GM13977 (cell line): ENCODE data around the gene DAZL.

Experiments
- DNase-seq: peaks from one replicate; pipeline ENCODE4 v3.0.0; 2012; ENCODE audit warnings: low spot score
- CTCF ChIP-seq: IDR thresholded peaks from 2 replicates; pipeline ENCODE4 v1.5.1; 2012; ENCODE audit warnings: mild to moderate bottlenecking, control low read depth; ENCODE audit not compliant: insufficient read depth; ENCODE audit errors: extremely low read depth, missing control alignments
- in situ Hi-C: fragments of 300-500 bp; cut with MboI; formaldehyde crosslinking; loops from one replicate; pipeline ENCODE4 v1.12.0; 2022; ENCODE audit warnings: low sequenced_read_pairs, low pct_unique_long_range_greater_than_20kb, mixed read lengths, inconsistent platforms; ENCODE audit not compliant: unreplicated experiment

The DAZL gene

DNA sequence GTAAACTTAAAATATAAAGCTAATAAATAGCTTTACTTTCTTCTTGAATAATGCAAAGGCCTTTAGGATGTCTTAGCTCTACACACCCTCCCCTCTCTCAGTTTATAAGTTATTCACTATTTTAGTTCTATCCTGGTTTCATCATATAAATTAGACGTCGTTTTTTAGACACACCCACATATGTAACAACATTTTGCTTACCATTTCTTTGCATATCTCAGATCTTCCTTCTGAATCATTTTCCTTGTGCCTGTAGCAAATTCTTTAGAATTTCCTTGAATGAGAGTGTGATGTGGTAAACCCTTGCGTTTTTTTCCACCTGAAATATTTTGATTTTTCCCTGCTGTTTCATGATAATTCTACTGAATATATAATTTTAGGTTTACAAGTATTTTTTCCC, 2.5 kb upstream of the DAZL start:
- in situ Hi-C loops: loop anchor here (10.0 kb wide), 1 partner anchor 627 kb away; no protein-coding TSS in a partner anchor
- no peak for DNase-seq
- no peak for TF ChIP-seq CTCF

GRCh38 chr3:16606398-16606797, 1.2 kb upstream of the DAZL start:
- in situ Hi-C loops: loop anchor here (10.0 kb wide), 1 partner anchor 628 kb away; no protein-coding TSS in a partner anchor
- DNase-seq: peak; percentile 9
- TF ChIP-seq CTCF: no peak

GRCh38 chr3:16605966-16606365, 743 bp upstream of the DAZL start:
- in situ Hi-C loops: loop anchor here (10.0 kb wide), 1 partner anchor 629 kb away; no protein-coding TSS in a partner anchor
- DNase-seq: no peak
- no peak for TF ChIP-seq CTCF

GRCh38 chr3:16604433-16604832, 790 bp downstream of the DAZL start:
- TF ChIP-seq CTCF: no peak
- peak; percentile 15 for DNase-seq
- in situ Hi-C loops: loop anchor here (10.0 kb wide), 1 partner anchor 630 kb away; no protein-coding TSS in a partner anchor

DNA sequence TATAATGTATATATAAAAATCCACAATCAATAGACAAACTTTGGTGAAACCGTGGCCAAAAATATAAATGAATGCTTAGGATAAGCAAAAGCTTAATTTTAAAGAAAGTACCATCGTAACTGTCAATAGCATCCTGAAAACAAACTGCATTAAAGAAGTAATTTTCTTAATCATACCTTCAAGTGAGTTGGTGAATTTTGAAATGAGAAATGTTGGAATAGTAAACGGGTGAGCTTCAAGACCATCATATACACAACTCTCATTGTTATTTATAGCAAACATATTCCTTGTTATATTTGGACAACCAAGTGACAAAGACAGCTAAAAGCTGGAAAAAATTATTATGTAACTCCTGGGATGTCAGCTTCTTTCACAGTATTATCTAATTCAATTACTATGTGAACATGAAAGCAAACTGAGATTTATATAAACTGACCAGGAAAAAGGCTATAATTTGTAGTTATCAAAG, 3.7 kb downstream of the DAZL start:
- in situ Hi-C loops: loop anchor here (10.0 kb wide), 1 partner anchor 633 kb away; no protein-coding TSS in a partner anchor
- TF ChIP-seq CTCF: no peak

GRCh38 chr3:16600780-16601536, 4.3 kb downstream of the DAZL start:
- DNase-seq: peak; percentile 68
- in situ Hi-C loops: loop anchor here (10.0 kb wide), 1 partner anchor 634 kb away; no protein-coding TSS in a partner anchor
- TF ChIP-seq CTCF: peak; percentile 75

More for the DNA sequence above, 3.7 kb downstream of the DAZL start:
- no peak for DNase-seq
